GM18526 (cell line): Measurements from ENCODE around the gene IGFL4.

ENCODE experiments used
- POLR2A ChIP-seq: IDR thresholded peaks from 3 replicates; pipeline ENCODE4 v1.6.1; 2011; ENCODE audit not compliant: insufficient read length; ENCODE audit errors: extremely low read depth

IGFL4 gene

DNA sequence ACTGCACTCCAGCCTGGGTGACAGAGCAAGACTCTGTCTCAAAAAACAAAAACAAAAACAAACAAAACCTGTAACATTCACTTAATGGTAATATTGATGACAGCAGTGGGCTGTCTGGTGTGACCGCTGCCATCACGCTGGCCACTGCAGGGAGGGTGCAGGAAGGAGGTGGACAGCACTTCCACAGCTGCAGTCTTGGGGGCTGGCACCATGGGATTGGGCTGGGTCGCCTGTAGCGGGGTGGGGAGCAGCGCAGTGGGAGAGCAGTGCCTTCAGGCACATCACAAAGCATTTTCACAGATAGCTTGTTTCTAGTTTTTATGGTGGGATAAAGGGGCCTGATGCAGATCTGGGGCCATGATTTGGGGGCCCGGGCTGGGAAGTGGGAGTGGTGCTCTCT, 5.3 kb downstream of the IGFL4 start:
- no peak for TF ChIP-seq POLR2A

DNA sequence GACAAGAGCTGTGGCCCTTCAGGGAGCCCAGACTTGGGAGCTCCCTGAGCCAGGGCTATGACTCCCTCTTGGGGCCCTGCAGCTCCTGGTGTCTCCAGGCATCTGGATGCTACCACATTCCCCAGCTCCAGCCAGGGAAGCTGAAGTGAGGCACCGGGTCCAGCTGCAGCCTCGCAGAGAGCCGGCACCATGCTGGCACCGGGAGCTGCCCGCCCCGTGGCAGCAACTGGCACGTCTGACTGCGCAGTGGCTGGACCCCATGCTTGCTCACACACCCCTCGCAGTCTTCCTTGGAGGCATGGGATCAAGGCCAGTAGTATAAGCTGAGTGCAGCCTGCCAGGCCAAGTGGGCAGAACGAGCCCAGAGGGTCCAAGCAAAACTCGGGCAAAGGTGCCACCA, 7.4 kb downstream of the IGFL4 start:
- TF ChIP-seq POLR2A: no peak

DNA sequence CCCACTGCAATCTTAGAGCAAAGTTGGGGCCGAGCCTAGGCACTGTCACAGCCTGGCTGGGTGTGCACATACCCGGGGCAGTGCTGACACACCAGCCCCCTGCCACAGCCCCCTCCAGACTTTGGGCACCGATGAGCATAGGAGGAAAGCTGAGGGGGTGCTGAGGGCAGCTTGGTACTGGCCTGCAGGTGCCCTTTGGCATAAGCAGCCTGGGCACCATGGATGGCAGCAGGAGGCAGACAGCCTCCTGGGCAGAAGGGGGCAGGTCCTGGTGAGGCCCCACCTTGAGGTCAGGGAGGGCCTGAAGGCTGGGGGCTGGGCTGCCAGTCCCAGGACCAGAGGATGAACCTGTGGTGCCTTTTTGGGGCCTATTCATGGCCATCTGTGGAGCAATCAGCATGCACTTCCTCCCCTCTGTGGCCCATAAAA, 8.2 kb downstream of the IGFL4 start:
- TF ChIP-seq POLR2A: no peak

DNA sequence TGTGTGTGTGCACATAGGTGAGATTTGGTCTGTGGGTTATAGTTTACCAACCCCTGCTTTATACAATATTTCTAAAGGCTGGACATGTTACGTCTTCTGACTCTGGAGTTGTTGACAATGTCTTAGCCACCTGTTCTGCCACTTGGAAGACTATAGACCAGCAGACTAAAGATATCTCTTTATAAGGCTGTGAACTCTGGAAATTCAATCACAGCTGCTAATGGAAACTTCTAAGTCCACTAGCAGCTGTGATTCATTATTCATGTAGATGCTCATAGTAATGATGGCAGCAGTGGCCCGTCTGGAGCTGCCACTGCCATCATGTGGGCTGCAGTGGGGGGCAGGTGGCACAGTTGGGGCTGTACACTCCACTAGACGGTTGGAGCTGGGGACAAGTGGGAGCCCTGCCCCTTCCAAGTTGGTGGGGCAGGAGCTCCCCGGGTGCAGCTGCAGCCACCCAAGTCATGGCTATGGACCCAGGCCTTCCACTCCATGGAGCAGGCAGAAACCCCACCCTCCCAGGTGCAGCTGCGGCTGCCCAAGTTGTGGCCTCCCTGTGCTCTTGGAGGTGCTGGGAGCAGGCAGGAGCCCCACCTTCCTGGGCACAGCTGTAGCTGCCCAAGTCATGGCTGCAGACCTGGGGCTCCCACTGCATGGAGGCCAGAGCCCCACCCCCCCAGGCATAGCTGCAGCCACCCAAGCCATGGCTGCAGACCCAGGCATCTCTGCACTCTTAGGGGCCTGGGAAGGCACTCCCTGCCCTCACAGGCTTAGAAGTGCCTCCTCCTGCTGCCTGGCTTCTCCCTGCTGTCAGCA, 8.8 kb downstream of the IGFL4 start:
- TF ChIP-seq POLR2A: no peak

DNA sequence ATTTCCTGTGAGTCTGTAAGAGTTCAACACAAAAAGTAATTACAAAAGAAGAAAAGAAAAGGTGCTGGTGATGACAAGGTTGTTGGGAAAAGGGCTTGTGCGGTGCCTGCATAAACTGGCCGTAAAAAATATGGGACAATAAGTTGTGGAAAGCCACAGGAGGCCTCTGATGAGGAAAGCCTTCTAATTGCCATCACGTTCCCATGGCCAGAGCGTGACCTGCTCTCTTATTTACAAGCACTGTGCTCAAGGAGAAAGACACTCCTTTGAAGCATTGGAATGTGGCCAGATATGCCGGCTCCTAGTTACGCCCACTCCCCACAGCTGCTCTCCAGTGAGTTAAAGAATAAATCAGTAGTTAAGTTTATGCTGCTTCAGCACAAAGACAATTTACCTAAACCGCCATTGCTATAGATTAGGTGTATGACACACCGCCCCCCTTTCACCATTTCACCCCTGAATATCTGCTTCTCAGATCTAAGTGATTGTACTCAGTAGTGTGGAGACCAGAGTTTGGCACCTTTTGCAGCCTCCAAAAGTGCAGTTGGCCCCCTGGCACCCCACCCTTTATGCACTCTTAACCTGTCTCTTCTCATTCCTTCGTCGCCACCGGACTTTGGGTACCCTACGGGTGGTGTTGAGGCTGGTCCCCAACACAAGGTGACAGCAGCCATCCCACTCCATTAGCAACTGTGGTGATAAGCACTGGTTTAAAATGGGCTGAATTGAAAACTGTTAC, 9.8 kb downstream of the IGFL4 start:
- no peak for TF ChIP-seq POLR2A

DNA sequence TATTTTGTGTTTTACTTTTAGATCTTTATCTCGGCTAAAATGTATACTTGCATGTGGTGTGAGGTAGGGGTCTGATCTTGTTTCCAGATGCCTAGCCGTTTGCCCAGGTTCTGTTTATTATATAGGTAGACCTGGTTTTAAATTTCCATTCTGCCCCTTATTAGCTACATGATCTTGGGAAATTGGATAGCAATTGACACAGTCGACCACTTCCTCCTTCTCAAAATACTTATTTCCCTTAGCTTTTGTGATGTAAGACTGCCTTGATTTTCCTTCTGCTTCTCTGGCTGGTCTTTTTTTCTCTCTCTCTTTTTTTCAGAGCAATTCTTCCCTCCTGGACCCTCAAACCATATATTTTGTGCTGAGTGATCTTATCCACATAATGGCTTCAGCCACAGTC, 15.0 kb downstream of the IGFL4 start:
- TF ChIP-seq POLR2A: no peak

DNA sequence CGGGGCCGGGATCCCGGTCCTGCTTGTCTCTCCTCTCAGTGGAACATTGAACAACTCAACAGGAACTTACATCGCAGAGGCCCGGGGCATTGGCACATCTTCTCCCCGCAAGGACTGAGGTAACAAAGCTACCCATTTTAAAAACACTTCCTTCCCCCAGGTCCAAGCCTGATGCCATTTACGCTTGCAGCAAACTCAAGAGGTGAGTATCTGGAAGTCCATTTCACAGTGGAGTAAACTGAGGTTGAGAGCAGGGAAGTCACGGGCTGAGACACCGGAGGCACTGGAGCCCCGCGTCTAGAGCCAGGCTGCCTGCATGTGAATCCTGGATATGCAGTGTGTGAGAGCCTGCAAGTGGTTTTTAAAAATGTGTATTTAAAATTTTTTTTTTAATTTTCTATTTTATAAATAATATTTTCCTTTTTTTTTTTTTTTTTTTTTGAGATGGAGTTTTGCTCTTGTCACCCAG, 17.5 kb downstream of the IGFL4 start:
- no peak for TF ChIP-seq POLR2A

DNA sequence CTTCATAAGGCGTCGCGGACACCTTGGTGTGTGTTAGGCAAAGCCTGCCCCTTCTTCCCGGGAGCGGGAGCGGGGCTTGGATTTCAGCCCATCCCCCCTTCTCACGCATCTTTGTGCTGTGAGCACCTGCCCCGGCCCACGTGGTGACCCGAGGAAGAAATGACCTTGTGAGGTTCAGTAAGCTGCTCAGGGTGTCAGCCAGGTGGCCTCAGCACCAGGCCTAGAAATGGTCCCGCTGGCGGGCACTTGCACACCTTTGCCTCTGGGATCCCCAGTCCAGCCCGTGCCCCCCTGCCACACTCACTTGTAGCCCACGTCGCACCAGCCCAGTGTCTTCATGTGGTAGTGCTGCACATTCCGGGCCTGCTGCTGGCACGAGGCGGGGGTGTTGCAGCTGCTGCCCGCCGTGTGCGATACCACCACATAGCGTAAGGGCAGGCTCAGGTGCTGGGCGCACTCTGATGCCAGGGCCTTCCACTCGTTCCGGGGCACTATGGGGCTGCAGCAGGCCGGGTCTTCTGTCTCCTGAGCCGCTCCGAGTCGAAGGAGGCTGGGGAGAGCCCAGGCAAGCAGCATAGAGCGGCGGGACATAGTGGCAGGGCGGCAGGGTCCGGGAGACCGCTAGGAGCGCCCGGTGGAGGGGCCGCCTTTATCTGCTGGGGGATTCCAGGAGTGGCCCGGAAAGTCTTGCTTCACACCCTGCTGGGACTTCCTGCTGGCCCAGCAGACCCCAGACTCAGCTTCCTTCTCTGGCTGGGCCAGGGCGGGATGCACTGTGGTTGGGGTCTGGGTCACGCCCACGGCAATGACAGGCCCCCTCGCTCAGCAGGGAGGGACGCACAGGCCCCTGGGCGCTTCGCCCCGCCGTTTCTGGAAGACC, 18.1 kb downstream of the IGFL4 start, which contains the start of gene PGLYRP1:
TSS of gene PGLYRP1 (minus strand) at position 623 of the 880 bp plus-strand sequence. CDS start at position 591, 32 bp downstream.
- no peak for TF ChIP-seq POLR2A

DNA sequence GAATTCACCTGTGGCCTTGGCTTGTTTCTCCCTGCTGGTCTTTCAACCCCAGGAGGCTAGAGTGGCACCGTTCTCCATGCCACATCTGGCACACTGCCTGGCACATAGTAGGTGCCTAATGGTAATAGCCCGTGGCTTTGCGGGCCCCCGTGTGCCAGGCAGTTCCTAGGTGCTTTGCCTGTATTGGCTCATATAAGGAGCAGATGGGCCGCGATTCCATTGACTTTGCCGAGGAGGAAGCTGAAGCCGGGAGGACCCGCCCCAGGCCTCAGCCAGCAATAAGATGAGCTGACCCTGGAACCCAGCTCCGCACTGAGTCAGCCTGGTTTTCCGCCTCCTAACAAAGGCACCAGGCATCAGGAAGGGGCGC, 18.8 kb downstream of the IGFL4 start:
- TF ChIP-seq POLR2A: no peak

DNA sequence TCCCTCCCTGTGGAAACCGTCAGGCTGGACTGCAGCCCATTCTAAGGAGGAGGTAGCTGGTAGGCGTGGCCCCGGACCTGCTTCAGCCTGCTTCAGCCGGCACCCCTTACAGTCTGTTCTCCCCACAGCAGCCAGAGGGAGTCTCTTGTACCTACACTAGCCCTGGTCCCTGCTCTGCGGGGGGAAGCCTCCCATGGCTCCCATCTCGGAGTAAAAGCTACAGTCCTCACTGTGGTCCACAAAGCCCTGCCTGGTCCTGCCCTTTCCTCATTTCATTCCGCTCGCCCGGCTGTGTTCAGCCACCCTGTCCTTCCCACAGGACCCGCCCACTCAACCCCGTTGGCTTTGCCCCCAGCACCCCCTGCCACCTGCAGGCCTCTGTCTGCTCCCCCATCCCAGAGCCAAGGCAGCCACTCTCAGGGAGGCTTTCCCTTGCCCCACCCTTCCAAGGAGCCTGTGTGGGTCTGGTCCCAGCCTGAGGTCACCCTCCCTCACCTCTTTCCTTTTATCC, 19.2 kb downstream of the IGFL4 start:
- no peak for TF ChIP-seq POLR2A

DNA sequence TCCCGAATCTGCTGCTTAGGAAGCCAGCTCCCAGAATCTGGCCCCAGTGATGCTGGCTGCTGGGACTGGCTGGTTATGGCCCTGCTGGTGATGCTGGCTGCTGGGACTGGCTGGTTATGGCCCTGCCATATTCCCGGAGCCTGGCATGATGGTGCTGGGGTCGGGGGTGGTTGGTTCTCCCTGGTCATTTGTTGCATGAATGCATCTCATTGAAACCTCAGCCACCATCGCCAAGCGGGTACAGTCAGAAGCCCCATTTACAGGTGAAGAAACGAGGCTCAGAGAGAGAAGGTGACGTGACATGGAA, 20.0 kb downstream of the IGFL4 start:
- no peak for TF ChIP-seq POLR2A

DNA sequence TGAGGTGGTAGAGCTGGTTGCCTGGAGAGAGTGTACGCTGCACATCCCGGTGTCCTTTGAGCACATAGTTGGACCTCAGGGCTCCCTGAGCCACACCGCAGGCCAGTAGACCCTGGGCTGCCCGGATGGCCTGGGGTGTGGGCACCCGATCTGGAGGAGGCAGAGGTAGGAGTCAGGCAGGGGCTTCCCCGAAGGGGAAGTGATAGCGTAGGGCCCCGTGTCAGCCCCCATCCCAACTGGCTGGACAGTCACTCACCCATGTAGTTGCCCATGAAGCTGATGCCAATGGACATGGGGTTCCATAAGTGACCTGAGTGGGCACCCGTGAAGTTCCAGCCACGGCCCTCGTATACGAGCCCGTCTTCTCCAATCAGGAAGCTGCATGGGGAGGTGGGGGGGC, 21.5 kb downstream of the IGFL4 start:
- TF ChIP-seq POLR2A: no peak

DNA sequence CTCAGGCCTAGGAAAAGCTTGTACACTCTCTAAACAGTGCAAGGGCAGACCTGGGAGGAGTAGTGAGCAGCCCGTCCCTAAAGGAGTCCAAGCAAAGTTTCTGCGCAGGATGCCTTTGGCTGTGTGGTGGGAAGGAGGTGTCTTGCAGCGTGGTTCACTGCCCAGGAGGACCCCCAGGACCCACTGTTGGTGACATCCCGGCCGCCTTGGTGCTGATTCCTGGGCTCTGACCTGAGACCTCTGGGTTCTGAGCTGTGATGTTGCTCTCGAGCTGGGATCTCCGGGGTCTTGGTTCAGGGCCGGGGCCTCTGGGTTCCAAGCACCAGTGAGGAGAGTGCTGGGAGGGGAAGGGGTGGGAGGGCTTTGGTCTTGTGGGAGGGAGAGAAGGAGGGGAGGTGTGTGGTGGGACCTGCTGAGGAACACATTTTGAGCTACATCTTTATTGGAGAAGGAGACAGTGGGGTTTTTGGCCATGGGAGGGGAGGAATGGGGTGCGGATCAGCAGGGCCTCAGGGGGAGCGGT, 22.0 kb downstream of the IGFL4 start:
- TF ChIP-seq POLR2A: no peak

DNA sequence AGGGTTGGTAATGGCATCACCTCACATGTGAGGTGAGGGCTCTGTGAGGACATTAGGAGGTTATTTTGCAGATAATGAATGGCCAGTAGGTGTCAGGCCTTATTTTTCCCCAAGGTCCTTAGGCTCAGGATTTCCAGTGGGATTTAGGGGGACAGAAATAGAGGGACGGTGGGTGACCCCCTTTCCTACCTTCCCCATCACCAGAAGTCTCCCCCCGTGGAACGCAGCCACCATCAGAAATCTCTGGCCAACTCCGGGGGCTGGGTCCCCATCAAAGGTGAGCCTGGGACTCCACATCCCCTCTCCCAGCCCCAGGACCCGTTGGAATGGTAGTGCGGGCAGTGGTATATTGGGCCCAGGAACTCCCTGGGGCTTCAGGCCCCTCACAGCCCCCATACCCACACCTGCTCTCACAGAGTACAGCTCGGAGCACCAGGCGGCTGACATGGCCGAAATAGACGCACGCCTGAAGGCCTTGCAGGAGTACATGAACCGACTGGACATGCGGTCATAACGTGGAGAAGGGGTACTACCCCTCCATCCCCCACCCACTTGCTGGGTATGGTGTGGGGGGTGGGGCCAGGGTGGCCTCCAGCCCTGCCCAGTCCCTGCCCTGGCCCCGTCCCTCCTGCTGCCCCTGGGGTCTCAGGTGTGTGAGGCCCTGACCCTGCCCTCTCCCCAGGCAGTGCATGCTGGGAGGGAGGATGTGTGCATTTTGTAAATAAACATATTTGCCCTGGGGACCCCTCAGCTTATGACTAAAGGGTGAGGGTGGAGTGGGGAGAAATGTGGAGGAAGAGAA, 22.7 kb downstream of the IGFL4 start:
- no peak for TF ChIP-seq POLR2A
